GM18508 (cell line): ENCODE results near the gene PPP4R3C.
"Not testable (repeated sequence)": the region's sequence is repeated elsewhere in the genome, so short reads cannot be mapped to it uniquely, and the experiment has no call there.

Experiments
- ATAC-seq: cut with Tn5 transposase; IDR thresholded peaks from one replicate; pipeline ENCODE4 v1.9.1; 2021; ENCODE audit warnings: moderate number of reproducible peaks; ENCODE audit not compliant: insufficient read depth, unreplicated experiment

PPP4R3C gene

GRCh38 chrX:27463187-27463586 lies at the start of gene PPP4R3C:
Gene PPP4R3C (minus strand): TSS chrX:27463341. CDS start chrX:27463296, 45 bp downstream.
- no peak for ATAC-seq

- no peak for ATAC-seq
These were observed 28.3 kb upstream of the PPP4R3C start for GRCh38 chrX:27491397-27491796.

- ATAC-seq = no peak
These were observed 2.9 kb upstream of the PPP4R3C start for GRCh38 chrX:27466051-27466450.

- ATAC-seq = no peak
These were observed 1.9 kb upstream of the PPP4R3C start for GRCh38 chrX:27465036-27465435.

- not testable (repeated sequence) for ATAC-seq
These were observed 4.0 kb downstream of the PPP4R3C start for GRCh38 chrX:27459129-27459528.

GRCh38 chrX:27458544-27458943 lies 4.6 kb downstream of the PPP4R3C start:
- not testable (repeated sequence) for ATAC-seq

GRCh38 chrX:27451324-27451723 lies 11.8 kb downstream of the PPP4R3C start:
- ATAC-seq = no peak

GRCh38 chrX:27446423-27446822 lies 16.7 kb downstream of the PPP4R3C start:
- no peak for ATAC-seq

GRCh38 chrX:27445438-27445837 lies 17.7 kb downstream of the PPP4R3C start:
- no peak for ATAC-seq

- peak; percentile 75 for ATAC-seq
These were observed 18.8 kb downstream of the PPP4R3C start for GRCh38 chrX:27444093-27444908.

- not testable (repeated sequence) for ATAC-seq
These were observed 20.7 kb downstream of the PPP4R3C start for GRCh38 chrX:27442392-27442791.

GRCh38 chrX:27439771-27440170 lies 23.4 kb downstream of the PPP4R3C start:
- ATAC-seq = no peak

GRCh38 chrX:27438937-27439336 lies 24.2 kb downstream of the PPP4R3C start:
- ATAC-seq = no peak

- ATAC-seq = no peak
These were observed 28.1 kb downstream of the PPP4R3C start for GRCh38 chrX:27435031-27435430.
